ENCODE measurements around the gene ZSCAN5B.

GRCh38 chr19:56167064-56167578, 30.5 kb downstream of the ZSCAN5B start:
- TF ChIP-seq CTCF (IDR thresholded peaks at IDR 0.05; ENCODE audit: insufficient read depth, low read length, poor library complexity, severe bottlenecking) (no peak), EZH2phosphoT487 (conservative IDR thresholded peaks at IDR 0.05; ENCODE audit: low read length) (no peak)

Data from SU-DHL-6 (cell line).